NB4 (cell line): ENCODE data around the gene PPIL6.

Experiments used
- MAX ChIP-seq: IDR thresholded peaks from 2 replicates; pipeline ENCODE4 v1.6.1; 2011; ENCODE audit warnings: low read depth, low read length
- MYC ChIP-seq: IDR thresholded peaks from 2 replicates; pipeline ENCODE4 v1.6.1; 2011; ENCODE audit warnings: low read depth, low read length
- POLR2A ChIP-seq: IDR thresholded peaks from 2 replicates; pipeline ENCODE4 v1.6.1; 2011; ENCODE audit warnings: mild to moderate bottlenecking; ENCODE audit not compliant: insufficient read length; ENCODE audit errors: extremely low read depth
- TF ChIP-seq, protein P1 (sequence below): IDR thresholded peaks from one replicate; pipeline ENCODE4 v1.5.1; 2012; ENCODE audit warnings: low read depth, low read length

DNA sequence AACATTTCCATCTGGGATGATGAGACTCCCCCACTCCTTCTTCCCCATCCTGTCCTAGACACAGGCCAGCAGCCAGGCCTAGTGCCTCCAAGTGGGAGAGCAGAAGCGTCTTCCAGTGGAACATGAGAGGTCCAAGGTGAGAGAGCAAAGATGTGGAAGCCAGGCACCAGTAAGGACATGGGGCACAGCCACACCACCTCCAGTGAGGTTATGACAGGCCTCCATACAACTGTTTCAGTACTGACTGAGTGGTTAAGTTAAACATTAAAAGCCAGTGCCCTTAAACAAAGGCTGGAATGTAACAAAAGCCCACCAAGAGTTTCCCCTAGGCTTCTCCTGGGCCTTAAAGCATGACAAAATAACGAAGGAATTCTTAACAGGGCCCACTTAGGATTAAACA is 37.3 kb upstream of the PPIL6 start:
- TF ChIP-seq POLR2A = no peak
- TF ChIP-seq, protein P1, sequence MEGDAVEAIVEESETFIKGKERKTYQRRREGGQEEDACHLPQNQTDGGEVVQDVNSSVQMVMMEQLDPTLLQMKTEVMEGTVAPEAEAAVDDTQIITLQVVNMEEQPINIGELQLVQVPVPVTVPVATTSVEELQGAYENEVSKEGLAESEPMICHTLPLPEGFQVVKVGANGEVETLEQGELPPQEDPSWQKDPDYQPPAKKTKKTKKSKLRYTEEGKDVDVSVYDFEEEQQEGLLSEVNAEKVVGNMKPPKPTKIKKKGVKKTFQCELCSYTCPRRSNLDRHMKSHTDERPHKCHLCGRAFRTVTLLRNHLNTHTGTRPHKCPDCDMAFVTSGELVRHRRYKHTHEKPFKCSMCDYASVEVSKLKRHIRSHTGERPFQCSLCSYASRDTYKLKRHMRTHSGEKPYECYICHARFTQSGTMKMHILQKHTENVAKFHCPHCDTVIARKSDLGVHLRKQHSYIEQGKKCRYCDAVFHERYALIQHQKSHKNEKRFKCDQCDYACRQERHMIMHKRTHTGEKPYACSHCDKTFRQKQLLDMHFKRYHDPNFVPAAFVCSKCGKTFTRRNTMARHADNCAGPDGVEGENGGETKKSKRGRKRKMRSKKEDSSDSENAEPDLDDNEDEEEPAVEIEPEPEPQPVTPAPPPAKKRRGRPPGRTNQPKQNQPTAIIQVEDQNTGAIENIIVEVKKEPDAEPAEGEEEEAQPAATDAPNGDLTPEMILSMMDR = no peak
- TF ChIP-seq MYC = no peak
- TF ChIP-seq MAX = no peak
